H9 (cell line): ENCODE measurements around the gene MTMR4. TPM values are rescaled to one million over a fixed set of nuclear protein-coding genes. Genes with fewer than 3 reads are reported as not detected.

Source experiments
- DNase-seq: peaks from one replicate; pipeline ENCODE4 v3.0.0-alpha.2; 2017
- H2AFZ ChIP-seq: one replicate; pipeline ENCODE4 v1.6.1; 2013; ENCODE audit warnings: mild to moderate bottlenecking, low read length, control low read depth, moderate library complexity
- H2AK5ac ChIP-seq: 2 replicates; pipeline ENCODE4 v1.6.1; 2013; ENCODE audit warnings: low read length, control low read depth, mixed read lengths; ENCODE audit not compliant: insufficient read length
- H2BK120ac ChIP-seq: one replicate; pipeline ENCODE4 v1.6.1; 2013; ENCODE audit warnings: low read depth, mild to moderate bottlenecking, low read length, control low read depth, inconsistent platforms; ENCODE audit not compliant: poor library complexity, severe bottlenecking
- H2BK12ac ChIP-seq: 2 replicates; pipeline ENCODE4 v1.6.1; 2013; ENCODE audit warnings: low read length, control low read depth, mixed read lengths, low read depth; ENCODE audit not compliant: insufficient read length
- H2BK15ac ChIP-seq: 2 replicates; pipeline ENCODE4 v1.6.1; 2013; ENCODE audit warnings: low read depth, low read length, control low read depth
- H2BK20ac ChIP-seq: one replicate; pipeline ENCODE4 v1.6.1; 2013; ENCODE audit warnings: low read depth, mild to moderate bottlenecking, low read length, control low read depth, inconsistent platforms; ENCODE audit not compliant: poor library complexity, severe bottlenecking
- H2BK5ac ChIP-seq: 2 replicates; pipeline ENCODE4 v1.6.1; 2013; ENCODE audit warnings: low read length, control low read depth, mixed read lengths; ENCODE audit not compliant: insufficient read length
- H3K14ac ChIP-seq: 2 replicates; pipeline ENCODE4 v1.6.1; 2013; ENCODE audit warnings: low read length, control low read depth; ENCODE audit not compliant: insufficient read depth
- H3K18ac ChIP-seq: 2 replicates; pipeline ENCODE4 v1.6.1; 2013; ENCODE audit warnings: low read depth, mild to moderate bottlenecking, mixed read lengths, low read length, control low read depth; ENCODE audit not compliant: insufficient read length
- H3K23ac ChIP-seq: 2 replicates; pipeline ENCODE4 v1.6.1; 2013; ENCODE audit warnings: low read length, control low read depth, mixed read lengths, low read depth; ENCODE audit not compliant: insufficient read length
- H3K23me2 ChIP-seq: 2 replicates; pipeline ENCODE4 v1.6.1; 2013; ENCODE audit warnings: low read depth, mild to moderate bottlenecking, mixed read lengths, low read length, control low read depth; ENCODE audit not compliant: insufficient read length, poor library complexity, severe bottlenecking
- H3K27ac ChIP-seq: 2 replicates; pipeline ENCODE4 v1.5.1; 2013; ENCODE audit warnings: low read length, control low read depth, mixed read lengths, low read depth; ENCODE audit not compliant: insufficient read length
- H3K27me3 ChIP-seq: 2 replicates; pipeline ENCODE4 v1.6.1; 2013; ENCODE audit warnings: low read length, control low read depth, inconsistent platforms; ENCODE audit not compliant: insufficient read depth
- H3K4ac ChIP-seq: 2 replicates; pipeline ENCODE4 v1.6.1; 2013; ENCODE audit warnings: low read depth, mild to moderate bottlenecking, control low read depth, inconsistent platforms, low read length, moderate library complexity
- H3K4me1 ChIP-seq: 2 replicates; pipeline ENCODE4 v1.6.1; 2013; ENCODE audit warnings: low read length, control low read depth, inconsistent platforms; ENCODE audit not compliant: insufficient read depth
- H3K4me2 ChIP-seq: 2 replicates; pipeline ENCODE4 v1.6.1; 2013; ENCODE audit warnings: low read length, control low read depth, mixed read lengths; ENCODE audit not compliant: insufficient read length, insufficient read depth
- H3K56ac ChIP-seq: 2 replicates; pipeline ENCODE4 v1.6.1; 2013; ENCODE audit warnings: low read depth, mild to moderate bottlenecking, mixed read lengths, low read length, control low read depth; ENCODE audit not compliant: insufficient read length
- H3K79me1 ChIP-seq: 2 replicates; pipeline ENCODE4 v1.6.1; 2013; ENCODE audit warnings: low read depth, mild to moderate bottlenecking, moderate library complexity, low read length, control low read depth, inconsistent platforms; ENCODE audit not compliant: insufficient read depth, poor library complexity, severe bottlenecking
- H3K79me2 ChIP-seq: 2 replicates; pipeline ENCODE4 v1.6.1; 2013; ENCODE audit warnings: low read length, control low read depth, inconsistent platforms; ENCODE audit not compliant: insufficient read depth
- H3K9ac ChIP-seq: 2 replicates; pipeline ENCODE4 v1.6.1; 2013; ENCODE audit warnings: low read length, control low read depth, mixed read lengths; ENCODE audit not compliant: insufficient read length; ENCODE audit errors: extremely low read depth
- H3K9me3 ChIP-seq: one replicate; pipeline ENCODE4 v1.6.1; 2013; ENCODE audit warnings: low read depth, low read length, inconsistent platforms; ENCODE audit not compliant: control insufficient read depth
- H3T11ph ChIP-seq: one replicate; pipeline ENCODE4 v1.6.1; 2013; ENCODE audit warnings: mild to moderate bottlenecking, low read length, control low read depth, inconsistent platforms
- H4K20me1 ChIP-seq: one replicate; pipeline ENCODE4 v1.6.1; 2013; ENCODE audit not compliant: control insufficient read depth, insufficient read length, insufficient read depth
- H4K5ac ChIP-seq: 2 replicates; pipeline ENCODE4 v1.6.1; 2013; ENCODE audit warnings: low read depth, mild to moderate bottlenecking, mixed read lengths, low read length, control low read depth; ENCODE audit not compliant: insufficient read length
- H4K8ac ChIP-seq: replicated peaks from 2 replicates; pipeline ENCODE4 v1.6.1; 2013; ENCODE audit warnings: low read length, control low read depth, mixed read lengths, low read depth; ENCODE audit not compliant: insufficient read length
- H4K91ac ChIP-seq: 2 replicates; pipeline ENCODE4 v1.6.1; 2013; ENCODE audit warnings: low read depth, mild to moderate bottlenecking, moderate library complexity, mixed read lengths, low read length, control low read depth; ENCODE audit not compliant: insufficient read length
- H3K27ac Mint-ChIP-seq, 3 experiments: 2 replicates in 2 of 3; 3 replicates in 1 of 3; pipeline ENCODE4 v1.8.0; 2020 to 2021; ENCODE audit warnings: mixed read lengths in 3 of 3, mild to moderate bottlenecking in 1 of 3, moderate library complexity in 1 of 3
- H3K27me3 Mint-ChIP-seq: 2 replicates; pipeline ENCODE4 v1.8.0; 2021; ENCODE audit warnings: low read depth, mild to moderate bottlenecking, moderate library complexity, mixed read lengths
- H3K36me3 Mint-ChIP-seq, 3 experiments: 2 replicates in 2 of 3; 3 replicates in 1 of 3; pipeline ENCODE4 v1.8.0; 2020 to 2021; ENCODE audit warnings: low read depth in 3 of 3, mixed read lengths in 3 of 3; ENCODE audit not compliant: insufficient read depth in 1 of 3
- H3K4me1 Mint-ChIP-seq, 2 experiments: 2 replicates each; pipeline ENCODE4 v1.8.0; 2020; ENCODE audit warnings: mixed read lengths in 2 of 2
- H3K4me3 Mint-ChIP-seq, 2 experiments: 2 replicates in 1 of 2; 3 replicates in 1 of 2; pipeline ENCODE4 v1.8.0; 2020 to 2021; ENCODE audit warnings: mild to moderate bottlenecking in 2 of 2, mixed read lengths in 2 of 2, moderate library complexity in 1 of 2
- H3K9me3 Mint-ChIP-seq, 2 experiments: 2 replicates in 1 of 2; 3 replicates in 1 of 2; pipeline ENCODE4 v1.8.0; 2020; ENCODE audit warnings: mild to moderate bottlenecking in 2 of 2, mixed read lengths in 2 of 2, moderate library complexity in 1 of 2
- WGBS: extraction: QIAGEN DNeasy Blood & Tissue Kit; methylation state at CpG from one replicate; pipeline ENCODE4 v1.1.7; 2013; ENCODE audit warnings: missing lambda C conversion rate, low lambda C conversion rate, mixed read lengths; ENCODE audit not compliant: insufficient read length; ENCODE audit errors: extremely low coverage; 5-methylcytosine and 5-hydroxymethylcytosine counted together
- total RNA-seq: library from RNA; stranded (reverse); gene quantifications from 2 replicates; pipeline ENCODE4 v1.2.1, GENCODE V29; 2021
- TF ChIP-seq, protein P1 (sequence below): fragments of 200-600 bp; sonication (generic); conservative IDR thresholded peaks from 3 replicates; pipeline ENCODE4 v1.8.0; 2021; ENCODE audit warnings: antibody characterized with exemption, mild to moderate bottlenecking

Gene MTMR4
- total RNA-seq, 1 experiment from 2014 or later, result 31.2 TPM

GRCh38 chr17:58531122-58531521 lies 16.7 kb upstream of the MTMR4 start:
- Histone ChIP-seq H2BK20ac (no peak overlapping the region), H4K5ac (no peak overlapping the region), H4K20me1 (no peaks in the 10 kb centered on the region), H4K91ac (no peak overlapping the region), H2AK5ac (no peak overlapping the region), H3K4me2 (peak overlapping the region; percentile 88), H3K79me1 (no peaks in the 10 kb centered on the region), H2AFZ (no peak overlapping the region), H3K27ac (no peak overlapping the region), H3K23me2 (peaks cover 5% of the 10 kb centered on the region), H3K27me3 (no peaks in the 10 kb centered on the region), H3K79me2 (no peaks in the 10 kb centered on the region), H4K8ac (no peak overlapping the region), H3K23ac (no peak overlapping the region), H2BK15ac (no peak overlapping the region), H2BK120ac (no peak overlapping the region), H3K9me3 (no peaks in the 10 kb centered on the region), H3T11ph (no peak overlapping the region), H3K4ac (no peak overlapping the region), H3K9ac (no peak overlapping the region), H3K14ac (no peak overlapping the region), H3K4me1 (0 out of 2 replicates have a peak, but pooled peaks cover 2% of the 10 kb centered on the region), H2BK5ac (no peak overlapping the region), H2BK12ac (no peak overlapping the region), H3K56ac (no peak overlapping the region), H3K18ac (no peak overlapping the region)
- H3K9me3 Mint-ChIP-seq, result no peaks in the 10 kb centered on the region
- no peak for DNase-seq
- WGBS, result no CpG with 5 or more reads among the region's 3 CpGs
- TF ChIP-seq, protein P1, sequence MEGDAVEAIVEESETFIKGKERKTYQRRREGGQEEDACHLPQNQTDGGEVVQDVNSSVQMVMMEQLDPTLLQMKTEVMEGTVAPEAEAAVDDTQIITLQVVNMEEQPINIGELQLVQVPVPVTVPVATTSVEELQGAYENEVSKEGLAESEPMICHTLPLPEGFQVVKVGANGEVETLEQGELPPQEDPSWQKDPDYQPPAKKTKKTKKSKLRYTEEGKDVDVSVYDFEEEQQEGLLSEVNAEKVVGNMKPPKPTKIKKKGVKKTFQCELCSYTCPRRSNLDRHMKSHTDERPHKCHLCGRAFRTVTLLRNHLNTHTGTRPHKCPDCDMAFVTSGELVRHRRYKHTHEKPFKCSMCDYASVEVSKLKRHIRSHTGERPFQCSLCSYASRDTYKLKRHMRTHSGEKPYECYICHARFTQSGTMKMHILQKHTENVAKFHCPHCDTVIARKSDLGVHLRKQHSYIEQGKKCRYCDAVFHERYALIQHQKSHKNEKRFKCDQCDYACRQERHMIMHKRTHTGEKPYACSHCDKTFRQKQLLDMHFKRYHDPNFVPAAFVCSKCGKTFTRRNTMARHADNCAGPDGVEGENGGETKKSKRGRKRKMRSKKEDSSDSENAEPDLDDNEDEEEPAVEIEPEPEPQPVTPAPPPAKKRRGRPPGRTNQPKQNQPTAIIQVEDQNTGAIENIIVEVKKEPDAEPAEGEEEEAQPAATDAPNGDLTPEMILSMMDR, result no peak
- H3K4me1 Mint-ChIP-seq, result peaks cover 29 to 54% of the 10 kb centered on the region in 2 experiments
- peak overlapping the region; percentile 67 to 83 for H3K4me3 Mint-ChIP-seq
- H3K36me3 Mint-ChIP-seq, result no peaks in the 10 kb centered on the region
- no peak overlapping the region for H3K27ac Mint-ChIP-seq
- peaks cover 56% of the 10 kb centered on the region for H3K27me3 Mint-ChIP-seq
